Activated CD4-positive, alpha-beta T cell treated with anti-CD3 and anti-CD28 coated beads, Interleukin-2, amount 50 U/mL, for 16 hours (primary cell): ENCODE measurements around the gene PLA2G2D.

ENCODE experiments used
- DNase-seq: peaks from one replicate; pipeline ENCODE4 v3.0.0-alpha.2; 2020

The PLA2G2D gene, protein sequence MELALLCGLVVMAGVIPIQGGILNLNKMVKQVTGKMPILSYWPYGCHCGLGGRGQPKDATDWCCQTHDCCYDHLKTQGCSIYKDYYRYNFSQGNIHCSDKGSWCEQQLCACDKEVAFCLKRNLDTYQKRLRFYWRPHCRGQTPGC

DNA sequence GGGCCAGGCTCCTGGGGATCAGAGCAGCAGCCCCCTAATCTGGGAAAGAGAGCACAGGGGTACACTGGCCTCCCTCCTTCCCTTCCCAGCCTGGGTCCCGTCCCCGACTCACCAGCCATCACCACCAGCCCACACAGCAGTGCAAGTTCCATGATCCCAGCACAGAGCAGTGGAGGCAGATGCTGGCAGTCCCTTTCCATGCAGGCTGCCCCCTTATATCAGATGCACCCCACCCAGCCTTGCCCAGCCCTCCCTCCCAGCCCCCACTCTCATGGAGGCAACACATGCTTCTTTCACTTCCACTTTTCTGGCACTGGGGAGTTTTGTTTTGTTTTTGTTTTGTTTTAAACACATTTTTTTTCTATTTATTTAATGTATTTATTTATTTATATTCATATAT is at the start of gene PLA2G2D:
TSS of gene PLA2G2D (minus strand) at position 190 of the 400 bp plus-strand sequence. CDS start at position 152, 38 bp downstream.
- DNase-seq: no peak

DNA sequence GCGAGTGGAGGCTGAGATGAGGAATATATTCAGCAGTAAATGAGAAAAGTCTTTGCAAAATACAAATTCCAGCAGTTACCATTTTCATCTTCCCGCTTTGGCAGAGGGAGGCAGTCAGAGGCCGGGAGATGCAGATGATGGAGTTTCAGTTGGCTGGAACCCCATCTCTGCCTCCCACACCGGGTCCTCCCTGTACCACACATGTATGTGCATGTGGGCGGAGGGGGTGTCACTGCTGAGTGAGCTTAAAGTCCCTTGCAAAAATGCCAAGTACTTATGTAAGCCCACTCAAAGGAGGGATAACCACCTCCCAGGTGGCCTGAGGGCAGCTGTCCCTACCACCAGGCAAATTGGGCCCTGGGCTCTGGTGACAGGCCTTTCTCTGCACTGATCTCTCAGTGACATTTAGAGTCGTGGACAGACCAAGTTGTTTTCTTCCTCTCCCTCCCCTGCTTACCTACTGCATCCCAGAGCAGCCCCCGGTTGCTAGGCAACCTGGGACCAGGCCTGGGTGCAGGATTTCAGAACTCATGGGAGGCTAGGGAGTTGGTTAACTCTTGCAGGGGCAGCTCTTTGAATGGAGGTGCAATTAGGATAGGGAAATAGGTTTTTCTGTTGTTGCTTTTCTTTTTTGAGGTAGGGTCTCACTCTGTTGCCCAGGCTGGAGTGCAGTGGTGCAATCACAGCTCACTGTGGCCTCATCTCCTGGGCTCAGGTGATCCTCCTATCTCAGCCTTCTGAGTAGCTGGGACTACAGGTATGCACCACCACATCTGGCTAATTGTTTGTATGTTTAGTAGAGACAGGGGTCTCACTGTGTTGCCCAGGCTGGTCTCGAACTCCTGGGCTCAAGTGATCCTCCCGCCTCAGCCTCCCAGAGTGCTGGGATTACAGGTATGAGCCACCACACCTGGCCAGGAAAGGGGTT is 49.5 kb upstream of the PLA2G2D start:
- DNase-seq: no peak

DNA sequence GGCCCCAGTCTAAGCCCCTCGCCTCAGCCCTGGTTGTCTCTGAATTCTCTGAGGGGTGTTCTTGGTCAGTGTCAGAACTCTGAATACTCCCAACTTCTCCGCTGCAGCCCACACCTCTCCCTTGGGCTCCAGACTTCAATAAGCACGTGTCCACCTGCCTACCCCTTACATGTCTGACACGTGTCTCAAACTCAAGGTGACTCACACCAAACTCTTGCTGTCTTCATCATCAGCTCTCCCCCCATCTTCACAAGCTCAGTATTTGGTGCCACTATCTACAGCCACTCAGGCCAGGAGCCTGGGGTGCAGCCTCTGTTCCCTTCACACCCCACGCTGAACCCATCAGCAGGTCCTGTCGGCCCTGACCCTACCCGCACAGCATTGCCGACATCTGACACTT is 47.8 kb upstream of the PLA2G2D start:
- no peak for DNase-seq

DNA sequence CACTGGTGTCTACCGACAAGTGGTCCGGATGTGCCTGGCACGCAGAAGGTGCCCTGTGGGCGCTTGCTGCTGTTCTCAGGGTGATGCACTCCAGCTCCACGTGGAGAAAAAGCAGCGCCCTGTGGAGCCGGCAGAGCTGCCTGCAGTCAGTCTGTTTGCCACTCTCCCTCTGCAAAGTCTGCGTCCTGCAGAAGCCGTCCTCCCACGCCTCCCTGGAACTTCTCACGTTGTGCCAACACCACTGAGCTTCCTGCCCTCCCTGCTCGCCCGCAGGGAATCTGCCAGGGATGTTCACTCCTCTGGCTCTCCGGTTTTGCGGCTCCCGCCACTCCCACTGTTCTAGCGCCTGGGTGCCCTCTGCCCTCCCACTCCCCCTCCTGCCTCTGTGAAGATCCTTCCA is 46.7 kb upstream of the PLA2G2D start:
- no peak for DNase-seq

DNA sequence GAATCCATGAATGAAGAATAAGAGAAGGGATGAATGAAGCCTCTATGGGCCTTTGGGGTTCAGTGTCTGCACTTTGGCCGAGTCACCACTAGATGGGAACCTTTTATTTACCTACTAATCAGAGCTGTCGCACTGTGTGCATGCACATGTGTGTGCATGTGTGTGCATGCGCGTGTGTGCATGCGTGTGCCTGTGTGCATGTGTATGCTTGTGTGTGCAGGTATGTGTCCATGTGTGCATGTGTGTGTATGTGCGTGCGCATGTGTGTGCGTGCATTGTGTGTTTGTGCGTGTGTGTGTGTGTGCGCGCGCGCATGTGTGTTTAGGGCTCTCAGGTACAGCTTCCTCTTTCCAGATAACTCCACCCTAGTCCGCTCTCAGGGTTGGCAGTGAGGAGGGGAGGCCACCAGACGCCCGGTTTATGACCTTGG is 46.2 kb upstream of the PLA2G2D start:
- peak; percentile 35 for DNase-seq

DNA sequence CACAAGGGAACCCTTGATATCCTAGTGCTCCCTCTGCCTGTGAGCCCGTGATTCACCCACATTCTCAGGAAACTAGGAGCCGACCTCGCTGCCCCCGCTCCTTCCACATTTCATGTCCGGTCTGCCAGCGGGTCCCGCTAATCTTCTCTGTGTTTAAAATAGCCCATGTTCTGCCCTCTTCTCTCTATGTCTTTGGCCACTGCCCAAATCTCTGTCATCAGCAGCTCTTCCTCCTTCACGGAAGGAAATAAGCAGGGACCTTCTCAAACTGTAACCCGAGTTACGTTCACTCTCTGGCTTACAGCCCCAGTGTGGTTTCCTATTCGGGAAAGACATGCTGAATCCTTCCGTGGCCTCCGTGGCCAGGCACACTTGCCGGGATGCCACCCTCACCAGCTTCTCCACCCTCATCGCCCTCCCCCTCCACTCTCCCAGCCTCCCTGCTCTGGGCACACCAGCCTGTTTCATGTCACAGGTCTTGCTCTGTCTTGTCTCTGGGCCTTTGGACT is 45.4 kb upstream of the PLA2G2D start:
- no peak for DNase-seq

DNA sequence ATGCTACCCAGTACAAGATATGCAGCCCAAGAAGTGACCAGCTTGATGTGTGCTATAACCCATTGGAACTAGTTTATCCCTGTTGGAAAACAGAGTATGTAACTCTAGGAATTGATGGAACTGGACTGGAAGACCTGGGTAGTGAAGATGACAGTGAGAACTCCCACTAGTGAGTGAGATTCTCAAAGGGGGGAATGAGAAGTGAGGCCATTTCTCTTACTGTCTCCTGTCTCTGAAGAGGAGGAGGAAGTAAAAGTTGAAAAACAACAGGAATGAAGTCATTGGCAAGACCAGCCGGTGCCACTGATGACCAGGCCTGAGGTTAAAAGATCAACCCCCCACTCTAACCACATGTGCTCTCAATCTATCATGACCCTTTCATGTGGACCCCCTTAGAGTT is 40.7 kb upstream of the PLA2G2D start:
- no peak for DNase-seq

DNA sequence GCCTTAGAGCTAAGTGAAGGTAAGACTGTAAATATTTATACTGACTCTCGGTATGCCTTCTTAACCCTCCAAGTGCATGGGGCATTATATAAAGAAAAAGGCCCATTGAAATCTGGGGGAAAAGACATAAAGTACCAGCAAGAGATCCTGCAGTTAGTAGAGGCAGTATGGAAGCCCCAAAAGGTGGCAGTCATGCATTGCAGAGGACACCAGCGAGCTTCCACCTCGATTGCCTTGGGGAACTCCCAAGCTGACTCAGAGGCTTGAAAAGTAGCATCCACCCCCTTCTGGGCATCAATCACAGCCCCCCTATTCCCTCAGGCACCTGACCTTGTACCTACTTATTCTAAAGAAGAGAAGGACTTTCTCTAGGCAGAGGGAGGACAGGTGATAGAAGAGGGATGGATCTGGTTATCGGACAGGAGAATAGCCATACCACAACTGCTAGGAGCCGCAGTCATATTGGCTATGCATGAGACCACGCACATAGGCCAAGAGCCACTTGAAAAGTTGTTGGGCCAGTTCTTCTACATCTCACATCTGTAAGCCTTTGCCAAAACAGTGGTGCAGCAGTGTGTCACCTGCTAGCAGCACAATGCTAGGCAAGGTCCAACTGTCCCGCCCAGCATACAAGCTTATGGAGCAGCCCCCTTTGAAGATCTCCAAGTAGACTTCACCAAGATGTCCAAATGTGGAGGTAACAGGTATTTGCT is 39.2 kb upstream of the PLA2G2D start:
- DNase-seq: peak; percentile 16

DNA sequence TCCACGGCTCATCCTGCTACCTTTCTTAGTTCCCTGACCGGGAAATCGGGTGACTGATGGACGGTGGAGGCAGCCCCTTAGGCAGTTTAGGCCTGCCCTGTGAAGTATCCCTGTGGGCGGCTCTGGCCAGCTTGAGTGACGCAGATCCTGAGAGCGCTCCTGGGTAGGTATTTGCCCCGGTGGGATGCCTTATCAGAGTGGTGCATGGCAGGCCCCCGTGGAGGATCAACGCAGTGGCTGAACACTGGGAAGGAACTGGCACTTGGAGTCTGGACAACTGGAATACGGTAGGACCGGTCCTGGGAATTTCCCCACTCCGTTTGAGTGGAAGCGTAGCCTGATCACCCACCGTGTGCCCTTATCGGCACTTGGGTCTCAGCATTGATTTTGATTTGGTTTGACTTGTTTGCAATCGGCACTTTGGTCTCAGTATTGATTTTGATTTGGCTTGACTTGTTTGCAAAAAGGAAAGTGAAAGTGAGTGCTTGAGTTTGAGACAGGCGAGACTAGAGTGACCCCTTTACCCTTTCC is 35.0 kb upstream of the PLA2G2D start:
- DNase-seq: no peak

DNA sequence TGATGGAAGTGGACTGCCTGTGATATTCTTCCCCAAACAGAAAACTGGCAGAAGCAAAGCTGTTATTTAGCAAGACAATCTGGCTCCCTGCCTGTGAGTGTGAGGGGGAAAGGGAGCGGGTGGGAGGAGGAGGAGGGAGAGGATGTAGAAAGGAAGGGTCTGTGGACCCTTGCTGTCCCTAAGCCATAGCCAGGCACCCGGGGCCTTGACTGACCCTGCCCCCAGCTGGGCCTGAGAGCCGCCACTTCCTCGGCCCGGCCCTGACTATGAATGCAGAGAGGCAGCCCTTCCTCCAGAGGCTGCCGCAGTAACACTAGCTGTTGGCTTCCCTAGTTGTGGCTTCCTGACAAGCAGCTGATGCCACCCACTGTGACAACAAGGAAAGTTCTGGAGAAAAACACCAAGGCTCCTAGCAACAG is 33.7 kb upstream of the PLA2G2D start:
- no peak for DNase-seq

DNA sequence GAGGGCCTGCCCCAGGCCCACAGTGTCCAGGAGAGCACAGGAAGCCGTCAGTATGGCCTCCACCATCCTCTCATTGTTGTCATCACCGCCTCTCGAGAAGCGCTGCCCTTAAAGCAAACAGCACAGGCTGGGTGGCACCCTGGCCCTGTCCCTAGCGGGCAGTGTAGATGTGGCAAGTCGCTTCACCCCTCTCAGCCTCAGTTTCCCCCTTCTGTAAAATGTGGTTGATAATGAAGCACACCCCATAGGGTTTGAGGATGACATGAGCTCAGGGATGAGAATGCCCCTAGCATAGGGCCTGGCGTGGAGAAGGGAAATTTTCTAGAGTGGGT is 33.2 kb upstream of the PLA2G2D start:
- DNase-seq: no peak

DNA sequence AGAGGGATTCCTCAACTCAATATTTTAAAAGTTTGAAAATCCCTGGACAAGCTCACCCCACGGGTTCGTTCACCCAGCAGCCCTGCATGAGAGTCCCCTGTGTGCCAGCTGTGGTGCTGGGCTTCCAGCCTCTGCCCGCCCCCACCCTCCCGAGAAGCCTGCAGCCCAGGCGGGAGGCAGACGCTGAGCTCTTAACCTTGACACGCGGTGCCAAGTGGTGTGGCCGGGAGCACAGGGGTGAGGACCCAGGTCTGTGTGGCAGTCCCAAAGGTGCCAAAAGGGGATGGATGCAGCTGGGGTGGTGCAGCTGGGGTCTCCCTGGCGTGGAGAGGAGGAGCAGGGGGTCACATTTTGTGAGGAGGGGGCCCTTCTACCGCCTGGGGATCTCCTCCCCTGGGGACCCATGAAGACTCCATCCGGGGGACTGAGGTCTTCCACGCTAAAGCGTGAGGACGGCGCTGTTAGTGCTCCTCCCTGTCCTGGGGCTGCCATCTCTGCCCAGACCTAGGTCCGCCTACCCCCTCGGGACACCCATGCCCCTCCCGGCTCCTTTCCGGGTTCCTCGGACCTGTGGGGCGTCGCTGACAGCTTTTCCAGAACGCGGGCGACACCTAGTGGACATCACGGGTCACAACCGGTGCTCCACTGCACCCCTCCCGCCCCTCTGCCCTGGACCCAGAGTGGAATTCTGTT is 32.7 kb upstream of the PLA2G2D start:
- DNase-seq: peak; percentile 83

DNA sequence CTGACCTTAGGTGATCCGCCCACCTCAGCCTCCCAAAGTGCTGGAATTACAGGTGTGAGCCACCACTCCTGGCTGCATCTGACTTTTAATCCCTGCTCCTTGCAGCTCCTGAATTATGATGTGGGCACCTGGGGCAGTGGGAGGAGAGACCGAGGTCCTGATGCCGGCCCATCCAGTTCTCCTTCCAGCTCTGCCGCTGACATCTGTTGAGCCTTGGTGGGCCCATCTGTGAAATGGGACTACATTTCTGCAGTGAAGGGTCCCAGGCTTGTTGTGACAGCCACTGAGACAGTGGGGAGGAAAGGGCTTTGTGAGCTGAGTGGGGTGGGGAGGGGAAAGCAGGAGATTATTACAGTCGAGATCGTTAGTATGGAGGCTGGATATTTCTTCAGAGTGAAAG is 31.6 kb upstream of the PLA2G2D start:
- DNase-seq: no peak

DNA sequence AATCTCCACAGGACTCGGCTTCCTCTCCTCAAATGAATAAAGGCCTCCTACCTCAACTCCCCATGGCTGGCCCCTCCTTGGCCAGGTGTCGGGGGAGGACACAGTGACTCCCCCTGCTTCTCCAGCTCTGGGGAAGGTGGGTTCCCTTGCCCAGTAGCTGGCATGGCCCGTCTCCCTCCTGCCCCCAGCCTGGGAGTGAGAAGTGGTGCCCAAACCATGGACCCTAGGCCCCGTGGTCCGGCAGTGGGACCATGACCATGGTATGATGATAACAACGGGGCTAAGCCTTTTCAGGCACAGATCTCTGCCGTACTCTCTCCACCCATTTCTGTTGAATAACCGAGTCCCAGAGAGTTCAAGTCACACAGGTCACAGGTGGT is 31.0 kb upstream of the PLA2G2D start:
- DNase-seq: no peak

DNA sequence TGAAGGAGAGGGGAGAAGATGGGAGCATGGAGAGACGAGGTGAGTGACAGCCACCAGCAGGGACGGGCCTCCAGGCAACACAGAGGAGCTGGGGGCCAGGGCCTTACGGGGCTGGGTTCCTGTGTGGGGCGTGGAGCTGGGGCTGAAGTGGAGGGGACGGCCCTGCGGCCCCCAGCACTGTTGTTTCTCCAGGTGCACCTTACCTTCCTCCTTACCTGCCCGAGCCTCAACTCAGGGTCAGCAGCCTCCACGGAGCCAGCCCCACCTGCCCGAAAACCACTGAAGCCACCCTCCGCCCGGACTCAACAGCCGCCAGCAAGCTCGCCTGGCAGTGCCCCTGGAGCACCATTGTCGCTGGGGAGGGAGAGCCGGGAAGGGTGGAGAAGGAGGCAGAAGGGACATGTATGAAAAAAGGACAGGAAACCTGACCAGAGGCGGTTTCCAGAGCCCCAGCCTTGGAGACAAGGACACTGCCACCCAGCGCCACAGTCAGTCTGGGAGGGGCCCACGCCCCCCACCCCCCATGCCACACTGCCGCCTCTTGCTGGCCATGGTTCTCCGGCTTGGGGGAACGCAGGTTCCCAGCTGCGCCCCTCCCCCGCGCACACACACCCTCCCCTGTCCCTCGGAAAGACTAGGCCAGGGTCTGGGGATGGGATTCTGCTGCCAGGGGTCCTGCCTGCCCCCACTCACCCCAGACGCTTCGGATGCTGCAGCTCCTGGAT is 30.4 kb upstream of the PLA2G2D start:
- DNase-seq: no peak

DNA sequence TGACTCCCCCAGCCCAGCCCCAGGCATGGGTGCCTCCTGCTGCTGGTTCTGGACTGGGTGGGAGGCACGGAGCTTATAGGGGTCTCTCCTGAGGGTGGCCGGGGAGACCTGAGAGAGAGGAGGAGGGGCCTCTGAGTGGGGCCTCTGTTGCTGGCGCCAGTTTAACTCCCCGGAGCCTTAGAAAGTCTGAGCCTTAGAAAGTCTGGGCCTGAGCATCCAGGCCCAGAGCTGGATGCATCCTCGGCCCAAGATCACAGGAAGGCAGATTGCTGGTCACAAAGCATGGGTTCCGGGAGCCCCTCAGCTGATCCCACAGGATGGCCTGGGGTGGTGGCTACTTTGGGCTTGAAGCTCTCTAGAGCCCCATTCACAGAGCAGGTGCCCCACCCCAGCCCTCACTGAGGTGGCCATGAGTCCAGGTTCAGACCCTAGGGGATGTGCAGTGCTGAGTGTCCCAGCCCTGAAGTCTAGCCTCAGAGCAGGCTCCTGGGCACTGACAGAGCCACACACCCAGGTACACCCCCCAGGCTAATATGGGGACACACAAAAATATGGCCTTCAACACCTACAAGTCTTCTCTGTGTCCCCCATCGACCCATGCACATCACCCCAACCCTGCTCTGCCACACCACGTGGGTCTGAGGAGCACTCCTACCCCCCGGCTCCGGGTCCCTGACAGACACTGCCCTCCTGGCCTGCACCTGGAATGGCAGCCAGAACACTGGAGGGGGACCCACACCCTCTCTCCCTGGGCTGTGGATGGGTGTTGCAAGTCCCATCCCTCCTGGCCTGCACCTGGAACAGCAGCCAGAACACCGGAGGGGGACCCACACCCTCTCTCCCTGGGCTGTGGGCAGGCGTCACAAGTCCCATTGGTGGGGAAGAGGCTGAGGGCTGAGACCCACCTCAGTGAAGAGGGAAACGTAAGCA is 29.5 kb upstream of the PLA2G2D start:
- no peak for DNase-seq

DNA sequence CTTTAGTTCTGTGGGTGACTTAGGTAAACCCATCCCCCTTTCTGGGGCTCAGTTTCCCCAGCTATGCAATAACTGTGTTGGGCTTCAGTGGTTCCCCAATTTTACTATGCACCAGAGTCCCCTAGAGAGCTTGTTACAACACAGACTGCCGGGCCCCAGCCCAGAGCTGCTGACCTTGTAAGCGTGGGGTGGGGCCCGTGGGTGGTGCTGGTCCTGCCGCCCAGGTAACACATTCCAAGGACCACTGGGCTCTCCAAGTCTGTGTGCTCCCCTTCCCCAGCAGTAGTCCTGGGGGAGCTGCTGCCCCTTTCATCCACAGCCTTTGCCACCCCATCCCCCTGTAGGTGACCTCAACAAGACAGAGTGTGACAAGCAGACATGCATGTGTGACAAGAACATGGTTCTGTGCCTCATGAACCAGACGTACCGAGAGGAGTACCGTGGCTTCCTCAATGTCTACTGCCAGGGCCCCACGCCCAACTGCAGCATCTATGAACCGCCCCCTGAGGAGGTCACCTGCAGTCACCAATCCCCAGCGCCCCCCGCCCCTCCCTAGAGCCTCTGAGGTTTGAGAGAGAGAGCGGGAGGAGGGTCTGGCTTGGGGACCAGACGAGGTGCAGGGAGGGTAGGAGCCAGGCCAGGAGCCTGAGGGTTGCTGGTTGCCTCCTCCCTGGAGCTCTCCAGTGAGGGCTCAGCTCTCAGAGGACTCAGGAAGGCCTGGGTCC is 28.7 kb upstream of the PLA2G2D start:
- DNase-seq: no peak

DNA sequence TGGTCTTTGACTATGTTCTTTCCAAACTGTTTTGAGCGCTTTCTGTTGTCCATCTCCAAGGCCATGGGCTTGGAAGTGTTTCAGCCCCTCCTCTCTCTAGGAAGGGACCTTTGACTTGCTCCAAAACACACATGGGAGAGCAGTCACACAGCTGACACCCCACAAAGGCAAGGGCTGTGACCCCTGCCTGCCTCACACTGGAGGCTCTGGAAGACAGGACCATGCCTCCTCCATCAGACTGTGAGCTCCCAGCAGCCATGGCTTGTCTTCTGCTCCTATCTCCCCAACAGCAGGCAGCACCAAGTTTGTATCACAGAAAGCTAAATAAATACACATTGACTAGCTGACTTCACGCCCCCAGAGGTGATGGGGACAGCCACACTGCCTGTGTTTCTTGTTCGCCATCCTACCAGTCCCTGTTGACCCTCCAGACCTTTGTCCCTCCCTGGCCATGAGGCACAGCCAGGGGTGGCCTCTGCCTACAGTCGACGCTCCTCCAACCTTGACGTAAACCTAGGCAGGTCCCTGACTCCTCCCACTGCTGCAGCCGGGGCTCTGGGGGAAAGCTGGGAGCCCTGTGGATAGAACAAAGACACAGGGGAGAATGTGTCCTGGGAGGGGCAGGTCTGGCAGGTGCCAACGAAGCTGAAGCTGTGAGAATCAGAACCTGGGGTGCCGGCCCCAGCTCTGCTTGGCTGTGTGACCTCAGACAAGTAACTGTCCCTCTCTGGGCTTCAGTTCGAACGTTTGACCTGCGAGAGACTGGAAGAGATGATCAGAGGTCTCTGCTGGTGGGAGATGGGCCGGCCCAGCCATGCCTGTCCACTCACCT is 24.6 kb upstream of the PLA2G2D start:
- no peak for DNase-seq

DNA sequence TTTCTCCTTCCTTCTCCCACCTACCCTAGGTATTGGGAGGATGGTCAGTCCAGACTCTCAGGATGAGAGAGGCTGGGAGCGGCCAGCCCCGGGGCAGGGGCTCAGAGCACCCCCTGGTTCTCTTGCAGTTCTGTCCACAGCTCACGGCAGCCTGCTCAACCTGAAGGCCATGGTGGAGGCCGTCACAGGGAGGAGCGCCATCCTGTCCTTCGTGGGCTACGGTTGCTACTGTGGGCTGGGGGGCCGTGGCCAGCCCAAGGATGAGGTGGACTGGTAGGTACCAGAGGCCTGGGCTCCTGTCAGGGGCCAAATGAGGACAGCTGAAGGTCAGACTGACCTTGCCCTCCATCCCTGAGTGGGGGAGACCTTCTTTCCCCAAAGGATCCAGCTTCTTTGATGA is 24.0 kb upstream of the PLA2G2D start:
- DNase-seq: no peak
